PFSK-1 (cell line): ENCODE measurements around the gene AVPR1B.

ENCODE experiments used
- FOXP2 ChIP-seq: optimal IDR thresholded peaks from 2 replicates; pipeline ENCODE3; 2011; ENCODE audit warnings: borderline replicate concordance, control low read depth, inconsistent platforms; ENCODE audit not compliant: insufficient read depth; ENCODE audit errors: extremely low read length, extremely low read depth
- POLR2AphosphoS5 ChIP-seq: IDR thresholded peaks from 2 replicates; pipeline ENCODE4 v1.6.1; 2012; ENCODE audit warnings: low read depth, mild to moderate bottlenecking, control low read depth, low read length, moderate library complexity
- SIN3A ChIP-seq: IDR thresholded peaks from 2 replicates; pipeline ENCODE4 v1.6.1; 2012; ENCODE audit warnings: mild to moderate bottlenecking, low read length, moderate library complexity, borderline replicate concordance; ENCODE audit not compliant: insufficient read depth
- TAF1 ChIP-seq: IDR thresholded peaks from 2 replicates; pipeline ENCODE4 v1.6.1; 2012; ENCODE audit warnings: low read length, control low read depth, borderline replicate concordance; ENCODE audit not compliant: insufficient read depth
- TF ChIP-seq, protein P1 (sequence below), 2 experiments: IDR thresholded peaks; 2 replicates each; pipeline versions ENCODE4 v1.6.1 to v1.8.0; 2011 to 2012; ENCODE audit warnings: low read depth in 2 of 2, low read length in 2 of 2, control low read depth in 1 of 2, inconsistent platforms in 1 of 2, mild to moderate bottlenecking in 1 of 2, moderate library complexity in 1 of 2; ENCODE audit not compliant: insufficient read depth in 1 of 2

Gene AVPR1B

DNA sequence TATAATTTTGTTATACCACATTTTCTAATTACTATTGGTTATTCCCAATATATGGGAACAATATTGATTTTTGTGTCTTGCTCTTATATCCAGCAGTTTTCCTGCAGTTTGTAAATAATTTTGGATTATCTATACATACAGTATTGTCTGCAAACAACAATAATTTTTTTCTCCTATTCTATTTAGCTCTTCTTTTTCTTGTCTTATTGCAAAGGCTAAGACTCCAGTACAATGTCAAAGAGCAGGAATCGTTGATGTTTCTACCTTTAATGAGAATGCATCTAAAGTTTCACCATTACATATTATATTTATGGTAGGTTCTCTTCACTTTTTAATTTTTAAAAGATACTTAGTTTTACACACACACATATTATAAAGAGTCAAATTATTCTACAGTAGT is 4.1 kb upstream of the AVPR1B start:
- TF ChIP-seq FOXP2 (no peak), TAF1 (no peak), SIN3A (no peak), POLR2AphosphoS5 (no peak)
- TF ChIP-seq, protein P1, sequence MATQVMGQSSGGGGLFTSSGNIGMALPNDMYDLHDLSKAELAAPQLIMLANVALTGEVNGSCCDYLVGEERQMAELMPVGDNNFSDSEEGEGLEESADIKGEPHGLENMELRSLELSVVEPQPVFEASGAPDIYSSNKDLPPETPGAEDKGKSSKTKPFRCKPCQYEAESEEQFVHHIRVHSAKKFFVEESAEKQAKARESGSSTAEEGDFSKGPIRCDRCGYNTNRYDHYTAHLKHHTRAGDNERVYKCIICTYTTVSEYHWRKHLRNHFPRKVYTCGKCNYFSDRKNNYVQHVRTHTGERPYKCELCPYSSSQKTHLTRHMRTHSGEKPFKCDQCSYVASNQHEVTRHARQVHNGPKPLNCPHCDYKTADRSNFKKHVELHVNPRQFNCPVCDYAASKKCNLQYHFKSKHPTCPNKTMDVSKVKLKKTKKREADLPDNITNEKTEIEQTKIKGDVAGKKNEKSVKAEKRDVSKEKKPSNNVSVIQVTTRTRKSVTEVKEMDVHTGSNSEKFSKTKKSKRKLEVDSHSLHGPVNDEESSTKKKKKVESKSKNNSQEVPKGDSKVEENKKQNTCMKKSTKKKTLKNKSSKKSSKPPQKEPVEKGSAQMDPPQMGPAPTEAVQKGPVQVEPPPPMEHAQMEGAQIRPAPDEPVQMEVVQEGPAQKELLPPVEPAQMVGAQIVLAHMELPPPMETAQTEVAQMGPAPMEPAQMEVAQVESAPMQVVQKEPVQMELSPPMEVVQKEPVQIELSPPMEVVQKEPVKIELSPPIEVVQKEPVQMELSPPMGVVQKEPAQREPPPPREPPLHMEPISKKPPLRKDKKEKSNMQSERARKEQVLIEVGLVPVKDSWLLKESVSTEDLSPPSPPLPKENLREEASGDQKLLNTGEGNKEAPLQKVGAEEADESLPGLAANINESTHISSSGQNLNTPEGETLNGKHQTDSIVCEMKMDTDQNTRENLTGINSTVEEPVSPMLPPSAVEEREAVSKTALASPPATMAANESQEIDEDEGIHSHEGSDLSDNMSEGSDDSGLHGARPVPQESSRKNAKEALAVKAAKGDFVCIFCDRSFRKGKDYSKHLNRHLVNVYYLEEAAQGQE (IDR thresholded peaks at IDR 0.05; ENCODE audit: insufficient read depth in 1 of 2, low read depth in 2 of 2, low read length in 2 of 2) = no peak

DNA sequence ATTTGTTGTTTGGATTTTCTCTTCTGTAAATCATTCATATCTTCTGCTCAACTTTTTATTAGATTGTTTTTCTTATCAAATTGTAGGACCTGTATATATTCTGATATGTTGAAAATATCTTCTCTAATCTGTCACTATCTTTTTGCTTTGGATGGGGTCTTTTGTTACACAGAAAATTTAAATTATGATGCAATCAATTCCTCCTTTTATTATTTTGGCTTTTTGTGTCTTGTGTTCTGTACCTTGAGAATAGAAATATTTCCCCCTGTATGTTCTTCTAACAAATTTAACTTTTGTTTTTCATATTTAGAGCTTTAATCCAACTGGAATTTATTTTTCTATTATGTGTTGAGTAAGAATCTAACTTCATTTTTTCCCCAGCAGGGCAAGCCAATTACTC is 3.2 kb upstream of the AVPR1B start:
- no peak for TF ChIP-seq SIN3A
- no peak for TF ChIP-seq FOXP2
- TF ChIP-seq POLR2AphosphoS5 = no peak
- TF ChIP-seq TAF1 = no peak
- TF ChIP-seq, protein P1 (IDR thresholded peaks at IDR 0.05; ENCODE audit: insufficient read depth in 1 of 2, low read depth in 2 of 2, low read length in 2 of 2) = no peak

DNA sequence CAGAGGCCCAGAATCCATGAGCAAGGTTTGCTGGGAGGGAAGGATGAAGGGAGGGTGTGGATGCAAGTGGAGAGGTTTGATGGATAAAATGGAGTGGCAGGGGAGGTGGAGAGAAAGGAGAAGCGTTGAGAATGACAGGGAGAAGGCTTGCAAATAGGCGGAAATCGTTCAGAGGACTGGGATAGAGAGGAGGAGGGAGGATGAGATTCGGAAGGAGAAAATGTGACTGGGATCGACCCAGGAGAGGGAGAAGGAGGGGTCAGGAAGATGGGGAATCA is 376 bp downstream of the AVPR1B start:
- TF ChIP-seq POLR2AphosphoS5 = no peak
- TF ChIP-seq SIN3A = no peak
- no peak for TF ChIP-seq TAF1
- no peak for TF ChIP-seq FOXP2
- TF ChIP-seq, protein P1 (IDR thresholded peaks at IDR 0.05; ENCODE audit: insufficient read depth in 1 of 2, low read depth in 2 of 2, low read length in 2 of 2) = no peak

DNA sequence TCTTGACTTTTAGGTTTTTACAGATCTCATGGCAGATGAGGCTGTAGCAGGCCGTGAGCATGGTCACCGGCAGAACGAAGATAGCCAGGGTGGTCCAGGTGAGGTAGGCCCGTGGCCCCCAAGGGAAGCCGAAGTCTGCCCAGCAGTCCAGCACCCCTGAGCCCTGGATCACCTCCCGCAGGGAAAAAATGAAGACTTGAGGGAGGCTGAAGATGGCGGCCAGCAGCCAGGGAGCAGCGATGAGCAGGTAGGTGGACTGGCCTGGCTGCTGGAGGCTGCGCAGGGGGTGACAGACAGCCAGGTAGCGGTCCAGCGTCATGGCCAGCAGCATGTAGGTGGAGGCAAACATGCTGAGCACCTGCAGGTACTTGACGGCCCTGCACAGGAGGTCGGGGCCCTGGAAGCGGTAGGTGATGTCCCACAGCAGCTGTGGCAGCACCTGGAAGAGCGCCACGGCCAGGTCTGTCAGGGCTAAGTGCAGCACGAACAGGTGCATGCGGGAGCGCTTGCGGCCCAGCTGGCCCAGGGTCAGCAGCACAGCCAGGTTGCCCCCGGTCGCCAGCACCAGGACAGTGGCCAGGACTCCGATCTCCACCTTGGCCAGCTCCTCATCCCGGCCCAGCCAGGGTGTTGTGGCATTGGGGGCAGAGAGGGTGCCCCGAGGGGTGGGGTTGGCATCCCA is 856 bp downstream of the AVPR1B start:
- TF ChIP-seq, protein P1 (IDR thresholded peaks at IDR 0.05; ENCODE audit: insufficient read depth in 1 of 2, low read depth in 2 of 2, low read length in 2 of 2) = no peak
- no peak for TF ChIP-seq POLR2AphosphoS5
- no peak for TF ChIP-seq SIN3A
- no peak for TF ChIP-seq TAF1
- TF ChIP-seq FOXP2 = no peak

DNA sequence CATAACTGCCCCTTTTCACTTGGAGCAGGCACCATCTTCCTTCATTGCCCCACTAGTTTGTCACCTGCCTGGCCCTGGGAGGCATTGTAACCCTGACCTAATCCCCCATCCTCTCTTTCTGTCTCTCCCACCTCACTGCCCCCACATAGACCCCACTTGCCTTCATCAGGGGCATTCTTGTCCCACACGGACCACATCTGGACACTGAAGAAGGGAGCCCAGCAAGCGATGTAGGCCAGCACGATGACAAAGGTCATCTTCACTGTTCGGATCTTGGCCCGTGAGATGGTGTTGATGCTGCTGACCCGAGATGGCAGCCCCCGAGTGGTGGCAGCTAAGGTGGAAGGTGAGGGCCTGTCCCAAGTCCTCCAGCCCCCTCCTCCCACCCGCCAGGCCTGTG is 1.4 kb downstream of the AVPR1B start:
- no peak for TF ChIP-seq TAF1
- no peak for TF ChIP-seq POLR2AphosphoS5
- no peak for TF ChIP-seq FOXP2
- TF ChIP-seq, protein P1 (IDR thresholded peaks at IDR 0.05; ENCODE audit: insufficient read depth in 1 of 2, low read depth in 2 of 2, low read length in 2 of 2) = no peak
- TF ChIP-seq SIN3A = no peak
